ENCODE data around the gene GFAP.

Gene GFAP

DNA sequence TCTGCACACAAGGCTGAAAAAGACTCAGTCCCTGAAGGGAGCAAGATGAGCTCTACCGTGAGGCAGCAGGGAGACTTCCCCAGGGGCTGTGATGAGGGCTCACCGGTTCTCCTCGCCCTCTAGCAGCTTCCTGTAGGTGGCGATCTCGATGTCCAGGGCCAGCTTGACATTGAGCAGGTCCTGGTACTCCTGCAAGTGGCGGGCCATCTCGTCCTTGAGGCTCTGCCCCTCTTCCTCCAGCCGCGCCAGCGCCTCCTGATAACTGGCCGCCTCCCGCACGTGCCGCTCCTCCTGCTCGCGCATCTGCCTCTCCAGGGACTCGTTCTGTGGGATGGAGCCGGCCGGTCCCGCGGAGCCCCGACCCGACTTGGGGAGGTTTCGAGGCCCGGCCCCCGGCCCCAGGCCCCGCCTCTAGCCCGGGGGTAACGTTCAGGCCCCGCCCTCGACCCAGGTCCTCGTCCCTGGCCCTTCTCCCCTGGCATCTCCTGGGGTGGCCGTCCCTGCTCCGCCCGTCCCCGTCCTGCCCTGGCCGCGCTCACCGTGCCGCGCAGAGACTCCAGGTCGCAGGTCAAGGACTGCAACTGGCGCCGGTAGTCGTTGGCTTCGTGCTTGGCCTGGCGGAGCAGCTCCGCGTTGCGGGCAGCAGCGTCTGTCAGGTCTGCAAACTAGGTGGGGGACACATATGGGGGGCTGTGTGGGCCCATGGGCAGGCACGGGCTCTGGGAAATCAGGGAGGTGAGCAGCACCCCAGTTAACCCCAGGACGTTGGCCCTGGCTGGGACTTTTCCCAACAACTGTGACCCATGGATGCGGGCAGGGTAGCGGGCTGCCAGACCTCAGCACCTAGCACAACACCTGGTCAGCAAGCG lies 3.9 kb downstream of the GFAP start:
- no peaks in the 10 kb centered on the region for H3K9me3 ChIP-seq (ENCODE audit: control insufficient read depth, low read length)
- no peak overlapping the region for H3K9ac ChIP-seq (ENCODE audit: low read length)
- peaks cover 23% of the 10 kb centered on the region for H3K4me1 ChIP-seq (ENCODE audit: control insufficient read depth, insufficient read depth, low read length)
- peak; percentile 57 for DNase-seq (ENCODE audit: low read depth)
- H3K36me3 ChIP-seq (ENCODE audit: control insufficient read depth, insufficient read depth, low read length, severe bottlenecking) = no peaks in the 10 kb centered on the region
- no peak overlapping the region for H3K4me3 ChIP-seq (ENCODE audit: low read length)
- H3K27me3 ChIP-seq (replicated peaks; ENCODE audit: control insufficient read depth, insufficient read depth, low read length) = peaks cover 15% of the 10 kb centered on the region

DNA sequence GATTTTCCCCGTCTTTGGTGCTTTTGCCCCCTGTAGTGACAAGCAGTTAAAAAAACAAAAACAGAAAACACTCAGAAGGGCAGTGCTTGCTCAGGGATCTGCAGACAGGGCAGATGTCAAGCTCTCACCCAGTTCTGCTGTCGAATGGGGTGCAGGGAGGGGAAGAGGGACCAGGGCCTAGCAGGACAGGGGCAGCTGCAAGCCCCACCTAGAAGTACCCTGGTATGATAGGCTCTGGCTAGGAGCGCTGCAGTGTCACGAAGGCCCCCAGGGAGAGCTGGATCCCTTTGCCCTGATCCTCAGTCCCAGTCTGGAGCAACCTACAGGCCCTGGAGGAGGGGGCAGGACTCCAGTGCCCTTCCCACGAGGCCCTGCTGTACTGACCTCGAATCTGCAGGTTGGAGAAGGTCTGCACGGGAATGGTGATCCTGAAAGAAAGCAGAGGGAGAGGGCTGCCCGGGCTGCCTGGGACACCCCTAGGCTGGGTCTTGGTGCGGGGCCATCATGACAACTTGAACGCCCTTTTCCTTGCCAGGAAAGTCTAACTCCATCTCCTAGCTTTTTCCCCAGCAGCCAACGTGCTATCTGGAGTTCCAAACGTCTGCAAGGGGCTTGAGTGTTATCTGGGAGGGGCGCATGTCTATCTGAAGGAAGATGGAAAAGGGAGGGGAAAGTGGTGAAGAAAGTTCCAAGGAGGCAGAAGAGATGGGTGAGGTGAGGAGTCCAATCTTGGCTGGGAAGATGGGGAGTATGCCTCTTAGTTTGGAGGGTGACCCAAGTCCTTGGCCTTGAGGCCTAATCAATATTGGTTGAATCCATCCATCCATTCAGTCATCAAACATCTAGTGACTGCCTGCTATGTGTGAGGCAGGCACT lies 4.8 kb downstream of the GFAP start:
- Histone ChIP-seq H3K4me1 (ENCODE audit: control insufficient read depth, insufficient read depth, low read length) (peaks cover 25% of the 10 kb centered on the region), H3K4me3 (ENCODE audit: low read length) (no peak overlapping the region), H3K36me3 (ENCODE audit: control insufficient read depth, insufficient read depth, low read length, severe bottlenecking) (no peaks in the 10 kb centered on the region), H3K9me3 (ENCODE audit: control insufficient read depth, low read length) (no peaks in the 10 kb centered on the region), H3K27me3 (replicated peaks; ENCODE audit: control insufficient read depth, insufficient read depth, low read length) (peaks cover 15% of the 10 kb centered on the region), H3K9ac (ENCODE audit: low read length) (no peak overlapping the region)
- no peak for DNase-seq (ENCODE audit: low read depth)

DNA sequence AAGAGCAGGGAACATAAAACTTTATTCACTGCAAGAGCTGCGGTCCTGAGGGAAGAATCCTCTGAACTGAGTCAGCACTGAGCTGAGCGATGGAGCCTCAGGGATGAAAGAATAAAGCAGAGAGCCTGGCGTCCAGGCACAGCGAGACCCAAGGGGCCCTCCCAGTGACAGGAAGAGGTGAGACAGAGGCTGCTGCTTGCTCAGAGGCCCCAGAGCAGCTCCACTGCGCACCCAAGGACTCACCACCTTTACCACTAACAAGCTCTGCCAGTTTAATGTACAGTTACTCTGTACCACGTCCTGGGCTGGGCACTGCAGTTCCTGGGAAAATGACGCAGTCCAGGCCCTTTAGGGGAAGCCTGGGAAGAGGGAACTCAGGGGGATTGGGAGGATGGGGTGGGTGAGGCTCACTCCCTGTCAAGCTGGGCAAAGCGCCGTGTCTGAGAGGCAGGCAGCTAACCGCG lies 5.6 kb downstream of the GFAP start:
- no peaks in the 10 kb centered on the region for H3K9me3 ChIP-seq (ENCODE audit: control insufficient read depth, low read length)
- peaks cover 15% of the 10 kb centered on the region for H3K27me3 ChIP-seq (replicated peaks; ENCODE audit: control insufficient read depth, insufficient read depth, low read length)
- H3K36me3 ChIP-seq (ENCODE audit: control insufficient read depth, insufficient read depth, low read length, severe bottlenecking) = no peaks in the 10 kb centered on the region
- DNase-seq (ENCODE audit: low read depth) = peak; percentile 76
- peaks cover 25% of the 10 kb centered on the region for H3K4me1 ChIP-seq (ENCODE audit: control insufficient read depth, insufficient read depth, low read length)
- no peak overlapping the region for H3K4me3 ChIP-seq (ENCODE audit: low read length)
- no peak overlapping the region for H3K9ac ChIP-seq (ENCODE audit: low read length)

DNA sequence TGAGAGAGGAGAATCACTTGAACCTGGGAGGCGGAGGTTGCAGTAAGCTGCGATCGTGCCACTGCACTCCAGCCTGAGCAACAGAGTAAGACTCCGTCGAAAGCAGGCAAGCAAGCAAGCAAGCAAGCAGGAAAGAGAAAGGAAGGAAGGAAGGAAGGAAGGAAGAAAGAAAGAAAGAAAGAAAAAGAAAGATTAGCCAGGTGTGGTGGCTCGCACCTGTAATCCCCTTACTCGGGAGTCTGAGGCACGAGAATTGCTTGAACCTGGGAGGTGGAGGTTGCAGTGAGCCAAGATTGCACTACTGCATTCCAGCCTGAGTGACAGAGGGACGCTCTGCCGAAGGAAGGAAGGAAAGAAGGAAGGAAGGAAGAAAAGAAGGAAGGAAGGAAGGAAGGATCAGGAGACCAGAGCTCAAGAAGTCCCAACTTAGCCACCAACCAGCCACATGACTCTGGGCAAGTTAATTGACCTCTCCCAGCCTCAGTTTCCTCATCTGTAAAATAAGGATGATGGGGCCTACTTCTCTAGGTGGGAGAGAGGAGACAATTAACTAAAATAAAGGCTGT lies 6.5 kb downstream of the GFAP start:
- no peaks in the 10 kb centered on the region for H3K9me3 ChIP-seq (ENCODE audit: control insufficient read depth, low read length)
- H3K9ac ChIP-seq (ENCODE audit: low read length) = no peak overlapping the region
- no peaks in the 10 kb centered on the region for H3K36me3 ChIP-seq (ENCODE audit: control insufficient read depth, insufficient read depth, low read length, severe bottlenecking)
- no peak overlapping the region for H3K4me3 ChIP-seq (ENCODE audit: low read length)
- peaks cover 25% of the 10 kb centered on the region for H3K4me1 ChIP-seq (ENCODE audit: control insufficient read depth, insufficient read depth, low read length)
- DNase-seq (ENCODE audit: low read depth) = no peak
- peaks cover 15% of the 10 kb centered on the region for H3K27me3 ChIP-seq (replicated peaks; ENCODE audit: control insufficient read depth, insufficient read depth, low read length)

DNA sequence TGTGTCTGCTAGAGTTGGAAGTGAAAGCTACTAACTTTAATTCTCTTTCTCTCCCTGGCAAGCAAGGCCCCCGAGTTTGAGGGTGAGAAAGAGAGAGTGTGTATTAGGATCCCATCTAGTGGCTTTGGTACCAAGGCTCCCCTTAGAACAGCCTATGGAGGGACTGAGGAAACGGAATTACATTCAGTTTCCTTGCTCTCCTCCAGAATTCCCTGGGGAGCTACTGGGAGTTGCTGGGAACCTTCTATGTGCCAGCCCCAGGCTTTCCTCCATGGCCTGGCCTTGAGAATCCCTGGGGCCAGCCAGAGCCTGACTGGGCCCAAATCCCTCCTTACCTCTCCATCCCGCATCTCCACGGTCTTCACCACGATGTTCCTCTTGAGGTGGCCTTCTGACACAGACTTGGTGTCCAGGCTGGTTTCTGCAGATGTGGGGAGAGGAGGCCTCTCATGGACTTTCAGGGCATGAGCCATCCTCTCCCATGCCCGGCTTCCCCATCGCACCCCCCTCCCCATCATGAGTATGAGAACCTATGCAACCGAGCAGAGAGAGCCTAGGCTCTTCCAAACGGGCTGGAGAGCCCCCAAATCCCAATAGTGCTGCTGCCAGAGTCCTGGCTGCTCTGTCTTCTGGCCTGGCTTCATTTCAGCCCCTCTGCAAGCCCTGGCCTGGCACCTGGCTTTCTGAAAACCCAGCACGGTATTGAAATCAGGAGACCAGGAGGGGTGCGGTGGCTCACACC lies 7.4 kb downstream of the GFAP start:
- DNase-seq (ENCODE audit: low read depth) = no peak
- Histone ChIP-seq H3K4me1 (ENCODE audit: control insufficient read depth, insufficient read depth, low read length) (peaks cover 25% of the 10 kb centered on the region), H3K4me3 (ENCODE audit: low read length) (no peak overlapping the region), H3K27me3 (replicated peaks; ENCODE audit: control insufficient read depth, insufficient read depth, low read length) (peaks cover 7% of the 10 kb centered on the region), H3K36me3 (ENCODE audit: control insufficient read depth, insufficient read depth, low read length, severe bottlenecking) (no peaks in the 10 kb centered on the region), H3K9ac (ENCODE audit: low read length) (no peak overlapping the region), H3K9me3 (ENCODE audit: control insufficient read depth, low read length) (no peaks in the 10 kb centered on the region)

DNA sequence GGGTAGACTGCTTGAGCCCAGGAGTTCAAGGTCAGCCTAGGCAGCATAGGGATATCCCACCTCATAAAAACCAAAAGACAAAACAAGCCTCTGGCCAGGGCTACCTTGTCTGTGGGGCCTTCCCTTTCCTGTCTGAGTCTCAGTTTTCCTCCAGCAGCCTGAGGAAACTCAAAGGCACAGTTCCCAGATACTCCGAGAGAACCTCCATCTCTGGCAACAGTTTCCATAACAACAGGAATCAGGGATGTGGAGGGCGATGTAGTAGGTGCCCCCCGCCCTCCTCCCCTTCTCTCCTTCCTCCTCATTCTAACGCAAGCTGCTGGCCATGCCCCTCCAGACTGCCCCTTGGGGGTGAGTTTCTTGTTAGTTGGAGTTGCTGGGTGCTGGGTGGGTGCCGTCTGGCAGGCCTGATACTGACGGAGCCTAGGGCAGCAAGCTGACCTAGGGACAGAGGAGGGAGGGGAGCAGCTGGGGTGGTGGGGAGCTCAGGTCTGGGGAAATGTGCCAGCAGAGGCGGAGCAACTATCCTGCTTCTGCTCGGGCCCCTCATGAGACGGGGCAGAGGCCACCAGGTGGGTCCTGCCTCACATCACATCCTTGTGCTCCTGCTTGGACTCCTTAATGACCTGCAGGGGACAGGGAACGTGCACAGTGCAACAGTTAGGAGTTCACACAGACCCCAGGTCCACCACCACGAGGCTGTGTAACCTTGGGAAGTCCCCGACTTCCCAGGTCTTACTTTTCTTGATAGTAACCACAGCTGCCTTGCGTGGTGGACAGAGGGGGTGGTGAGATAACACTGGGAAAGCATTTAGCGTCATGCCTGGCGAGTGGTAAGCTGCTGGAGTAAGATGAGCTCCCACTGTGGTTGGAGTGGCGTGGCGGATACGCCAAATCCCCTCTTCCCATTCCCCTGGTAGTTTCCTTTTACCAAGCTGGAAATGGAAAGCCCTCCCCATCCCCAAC lies 8.3 kb downstream of the GFAP start:
- H3K36me3 ChIP-seq (ENCODE audit: control insufficient read depth, insufficient read depth, low read length, severe bottlenecking) = no peaks in the 10 kb centered on the region
- H3K4me3 ChIP-seq (ENCODE audit: low read length) = no peak overlapping the region
- no peaks in the 10 kb centered on the region for H3K27me3 ChIP-seq (replicated peaks; ENCODE audit: control insufficient read depth, insufficient read depth, low read length)
- H3K9ac ChIP-seq (ENCODE audit: low read length) = no peak overlapping the region
- DNase-seq (ENCODE audit: low read depth) = no peak
- peaks cover 25% of the 10 kb centered on the region for H3K4me1 ChIP-seq (ENCODE audit: control insufficient read depth, insufficient read depth, low read length)
- H3K9me3 ChIP-seq (ENCODE audit: control insufficient read depth, low read length) = no peaks in the 10 kb centered on the region

DNA sequence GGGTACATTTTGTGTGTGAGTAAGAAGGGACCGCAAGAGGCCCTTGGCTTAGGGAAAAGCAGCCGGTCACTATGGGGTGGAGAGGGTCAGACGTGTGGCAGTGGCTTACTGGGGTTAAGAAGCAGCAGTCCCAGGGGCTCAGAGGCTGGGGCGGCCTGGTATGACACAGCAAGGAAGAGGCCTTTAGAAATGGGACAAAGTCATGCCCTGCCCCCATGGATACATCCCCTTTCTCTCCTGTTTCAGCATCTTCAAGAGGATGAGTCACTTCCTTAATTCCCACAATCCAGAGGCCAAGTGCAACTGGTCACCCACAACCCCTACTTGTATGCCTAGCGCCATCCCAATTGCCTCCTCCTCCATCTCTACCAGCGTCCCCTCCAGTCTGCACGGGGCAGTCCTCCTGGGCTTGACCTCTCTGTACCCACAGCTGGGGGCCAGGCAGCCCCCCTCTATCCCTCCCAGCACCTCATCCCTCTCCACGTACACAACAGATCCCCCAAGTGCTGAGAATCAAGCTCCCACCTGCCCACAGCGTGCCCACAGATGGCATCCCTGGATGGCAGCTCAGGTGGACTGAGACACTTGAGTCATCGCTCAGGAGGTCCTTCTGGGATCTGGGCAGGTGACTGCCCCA lies 9.2 kb downstream of the GFAP start:
- no peaks in the 10 kb centered on the region for H3K27me3 ChIP-seq (replicated peaks; ENCODE audit: control insufficient read depth, insufficient read depth, low read length)
- no peak overlapping the region for H3K4me3 ChIP-seq (ENCODE audit: low read length)
- peak overlapping the region; percentile 30 for H3K9ac ChIP-seq (ENCODE audit: low read length)
- H3K9me3 ChIP-seq (ENCODE audit: control insufficient read depth, low read length) = no peaks in the 10 kb centered on the region
- peaks cover 33% of the 10 kb centered on the region for H3K4me1 ChIP-seq (ENCODE audit: control insufficient read depth, insufficient read depth, low read length)
- no peaks in the 10 kb centered on the region for H3K36me3 ChIP-seq (ENCODE audit: control insufficient read depth, insufficient read depth, low read length, severe bottlenecking)
- DNase-seq (ENCODE audit: low read depth) = peak; percentile 58

DNA sequence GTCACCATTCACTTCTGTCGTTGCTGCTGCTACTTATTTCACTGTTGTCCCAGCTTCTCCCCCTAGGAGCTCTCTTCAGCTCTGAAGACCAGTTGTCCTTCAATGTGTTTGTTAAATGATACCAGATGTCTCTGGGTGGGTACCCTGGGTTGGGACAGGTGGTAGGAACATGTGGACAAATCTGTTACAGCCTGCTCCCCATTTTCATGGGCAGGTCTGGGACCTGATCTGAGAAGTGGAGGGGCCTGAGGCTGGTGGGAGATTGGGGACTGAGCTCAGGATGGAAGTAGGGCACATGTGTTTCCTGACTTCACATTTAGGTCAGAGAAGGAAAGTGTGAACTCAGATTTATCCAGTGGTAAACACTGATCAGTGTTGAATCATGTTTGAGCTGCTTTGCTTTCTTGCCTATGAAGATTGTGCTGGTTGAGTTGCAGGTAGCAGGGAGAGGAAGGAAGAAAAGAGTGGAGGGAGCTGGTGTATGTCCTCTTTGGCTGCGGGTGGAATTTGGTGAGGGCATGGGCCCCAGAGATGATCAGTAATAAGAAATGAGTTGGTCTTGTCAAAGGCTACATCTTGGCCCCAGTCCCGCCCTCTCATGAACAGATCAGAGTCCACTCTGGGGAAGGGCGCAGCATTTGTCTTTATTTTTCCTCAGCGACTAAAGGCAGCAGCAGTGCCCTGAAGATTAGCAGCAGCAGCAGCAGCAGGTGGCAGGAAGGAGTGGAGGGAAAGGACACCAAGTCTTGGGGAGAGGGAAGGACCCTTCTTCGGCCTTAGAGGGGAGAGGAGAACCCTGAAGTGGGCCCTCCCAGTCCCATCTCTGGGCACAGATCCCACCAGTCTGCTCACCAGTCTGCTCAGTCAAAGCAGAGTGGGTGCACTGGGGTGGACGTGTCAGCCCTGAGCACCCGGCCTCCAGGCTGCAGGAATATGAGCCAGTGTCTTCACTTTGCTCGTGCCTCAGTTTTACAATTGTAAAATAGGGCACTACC lies 10.0 kb downstream of the GFAP start:
- peak overlapping the region; percentile 30 for H3K9ac ChIP-seq (ENCODE audit: low read length)
- no peaks in the 10 kb centered on the region for H3K36me3 ChIP-seq (ENCODE audit: control insufficient read depth, insufficient read depth, low read length, severe bottlenecking)
- H3K4me3 ChIP-seq (ENCODE audit: low read length) = no peak overlapping the region
- no peak for DNase-seq (ENCODE audit: low read depth)
- H3K27me3 ChIP-seq (replicated peaks; ENCODE audit: control insufficient read depth, insufficient read depth, low read length) = no peaks in the 10 kb centered on the region
- H3K4me1 ChIP-seq (ENCODE audit: control insufficient read depth, insufficient read depth, low read length) = peaks cover 40% of the 10 kb centered on the region
- H3K9me3 ChIP-seq (ENCODE audit: control insufficient read depth, low read length) = no peaks in the 10 kb centered on the region

Measured in adipocyte (in vitro differentiated cells).